ENCODE data around the gene SRRM5.

SRRM5 gene

DNA sequence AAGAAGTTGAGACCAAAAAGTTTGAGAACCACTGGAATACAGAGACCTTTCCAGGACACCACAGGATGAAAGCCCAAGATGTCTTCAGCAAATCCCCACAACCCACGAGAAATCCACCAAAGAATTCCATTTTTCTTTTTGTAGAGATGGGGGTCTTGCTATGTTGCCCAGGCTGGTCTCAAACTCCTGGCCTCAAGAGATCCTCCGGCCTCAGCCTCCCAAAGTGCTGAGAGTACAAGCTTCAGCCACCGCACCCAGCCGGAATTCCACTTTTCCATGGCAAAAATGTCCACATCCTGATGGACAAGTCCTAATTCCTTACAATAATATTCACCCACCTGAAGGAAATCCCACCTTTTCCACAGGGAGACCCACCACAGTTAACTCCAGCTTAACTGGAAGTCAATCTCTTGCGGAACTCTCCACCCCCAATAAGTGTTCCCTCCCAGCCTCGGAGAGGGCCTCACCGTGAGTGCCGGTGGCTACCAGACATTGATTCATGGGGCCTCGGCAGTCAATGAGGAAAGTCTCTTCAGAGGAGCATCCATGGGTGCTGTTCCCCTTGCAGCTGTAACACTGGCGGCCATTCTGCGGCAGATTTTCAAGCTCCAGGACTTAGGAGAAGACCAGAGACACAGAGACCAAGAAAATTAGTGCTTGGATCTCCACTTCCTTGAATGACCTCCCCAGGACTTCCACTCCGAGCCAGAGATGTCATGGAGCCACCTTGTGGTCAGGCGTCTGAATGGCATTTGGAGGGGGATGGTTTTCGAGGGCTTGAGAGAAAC lies 40.1 kb downstream of the SRRM5 start:
- no peak overlapping the region for H4K91ac ChIP-seq (ENCODE audit: low read depth, low read length, poor library complexity)
- no peak overlapping the region for H3K4ac ChIP-seq (ENCODE audit: low read length)
- no peak for DNase-seq (ENCODE audit: low spot score)
- H2AK5ac ChIP-seq (ENCODE audit: low read depth, low read length) = peak overlapping the region; percentile 54
- no peaks in the 10 kb centered on the region for H3K27me3 ChIP-seq (ENCODE audit: control insufficient read depth in 3 of 3, insufficient read depth in 3 of 3, low read depth in 1 of 3, low read length in 3 of 3)
- H3K4me1 ChIP-seq (ENCODE audit: control insufficient read depth in 2 of 2, insufficient read depth in 1 of 2, low read depth in 1 of 2, low read length in 2 of 2) = peaks cover 0 to 2% of the 10 kb centered on the region in 2 donors
- no peak overlapping the region for H3K9ac ChIP-seq (ENCODE audit: low read depth, low read length, poor library complexity)
- H3K9me3 ChIP-seq (replicated peaks in 1 of 2; ENCODE audit: control insufficient read depth in 2 of 2, insufficient read depth in 1 of 2, low read depth in 1 of 2, low read length in 2 of 2) = peaks cover 0 to 5% of the 10 kb centered on the region in 2 donors
- WGBS, 2 donors (ENCODE audit: extremely low coverage in 2 of 2, insufficient read length in 2 of 2, insufficient replicate concordance in 1 of 2) = no CpG with 5 or more reads among the region's 14 CpGs
- no peak overlapping the region for H3K4me3 ChIP-seq (ENCODE audit: low read length in 2 of 2)
- H3K14ac ChIP-seq (ENCODE audit: low read length) = no peak overlapping the region
- H3K79me1 ChIP-seq (ENCODE audit: low read depth, low read length) = no peaks in the 10 kb centered on the region
- no peak overlapping the region for H3K23ac ChIP-seq (ENCODE audit: low read depth, low read length, poor library complexity)
- H3K27ac ChIP-seq (replicated peaks; ENCODE audit: low read length) = no peak overlapping the region
- peak overlapping the region; percentile 92 for H4K8ac ChIP-seq (ENCODE audit: low read depth, low read length)
- peak overlapping the region; percentile 93 for H2AFZ ChIP-seq (ENCODE audit: low read length)
- no peak overlapping the region for H2BK12ac ChIP-seq (ENCODE audit: low read length)
- no peak overlapping the region for H2BK5ac ChIP-seq (ENCODE audit: low read length)
- no peak overlapping the region for H3K18ac ChIP-seq (ENCODE audit: low read length)
- peaks cover 17 to 19% of the 10 kb centered on the region in 2 donors for H3K36me3 ChIP-seq (replicated peaks in 1 of 2; ENCODE audit: control insufficient read depth in 2 of 2, insufficient read depth in 2 of 2, low read length in 2 of 2)
- H2BK15ac ChIP-seq (ENCODE audit: low read length) = no peak overlapping the region
- H3K4me2 ChIP-seq (ENCODE audit: insufficient read depth, low read length, poor library complexity, severe bottlenecking) = no peak overlapping the region
- H2BK120ac ChIP-seq (ENCODE audit: low read depth, low read length) = no peak overlapping the region

DNA sequence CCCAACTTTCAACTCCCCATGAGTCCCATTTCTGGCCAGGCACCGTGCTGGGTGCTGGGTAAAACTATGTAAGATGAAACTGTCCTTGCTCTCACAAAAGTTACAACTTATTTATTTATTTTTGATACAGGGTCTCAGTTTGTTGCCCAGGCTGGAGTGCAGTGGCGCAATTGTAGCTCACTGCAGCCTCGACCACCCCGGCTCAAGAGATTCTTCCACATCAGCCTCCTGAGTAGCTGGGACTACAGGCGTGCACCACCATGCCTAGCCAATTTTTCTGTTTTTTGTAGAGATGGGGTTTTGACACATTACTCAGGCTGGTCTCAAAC lies 40.6 kb downstream of the SRRM5 start:
- no CpG with 5 or more reads among the region's 5 CpGs for WGBS, 2 donors (ENCODE audit: extremely low coverage in 2 of 2, insufficient read length in 2 of 2, insufficient replicate concordance in 1 of 2)
- no peak overlapping the region for H2AK5ac ChIP-seq (ENCODE audit: low read depth, low read length)
- peaks cover 0 to 2% of the 10 kb centered on the region in 2 donors for H3K4me1 ChIP-seq (ENCODE audit: control insufficient read depth in 2 of 2, insufficient read depth in 1 of 2, low read depth in 1 of 2, low read length in 2 of 2)
- H3K27ac ChIP-seq (replicated peaks; ENCODE audit: low read length) = no peak overlapping the region
- H2BK12ac ChIP-seq (ENCODE audit: low read length) = no peak overlapping the region
- no peak overlapping the region for H4K91ac ChIP-seq (ENCODE audit: low read depth, low read length, poor library complexity)
- H3K4me2 ChIP-seq (ENCODE audit: insufficient read depth, low read length, poor library complexity, severe bottlenecking) = no peak overlapping the region
- H3K79me1 ChIP-seq (ENCODE audit: low read depth, low read length) = no peaks in the 10 kb centered on the region
- no peak overlapping the region for H3K4me3 ChIP-seq (ENCODE audit: low read length in 2 of 2)
- H3K27me3 ChIP-seq (ENCODE audit: control insufficient read depth in 3 of 3, insufficient read depth in 3 of 3, low read depth in 1 of 3, low read length in 3 of 3) = no peaks in the 10 kb centered on the region
- H3K9me3 ChIP-seq (replicated peaks in 1 of 2; ENCODE audit: control insufficient read depth in 2 of 2, insufficient read depth in 1 of 2, low read depth in 1 of 2, low read length in 2 of 2) = peaks cover 0 to 3% of the 10 kb centered on the region in 2 donors
- no peak overlapping the region for H3K18ac ChIP-seq (ENCODE audit: low read length)
- DNase-seq (ENCODE audit: low spot score) = no peak
- peak overlapping the region; percentile 93 for H2AFZ ChIP-seq (ENCODE audit: low read length)
- no peak overlapping the region for H2BK15ac ChIP-seq (ENCODE audit: low read length)
- no peak overlapping the region for H3K4ac ChIP-seq (ENCODE audit: low read length)
- H4K8ac ChIP-seq (ENCODE audit: low read depth, low read length) = no peak overlapping the region
- H2BK120ac ChIP-seq (ENCODE audit: low read depth, low read length) = no peak overlapping the region
- no peak overlapping the region for H2BK5ac ChIP-seq (ENCODE audit: low read length)
- peaks cover 17 to 19% of the 10 kb centered on the region in 2 donors for H3K36me3 ChIP-seq (replicated peaks in 1 of 2; ENCODE audit: control insufficient read depth in 2 of 2, insufficient read depth in 2 of 2, low read length in 2 of 2)
- no peak overlapping the region for H3K23ac ChIP-seq (ENCODE audit: low read depth, low read length, poor library complexity)
- no peak overlapping the region for H3K14ac ChIP-seq (ENCODE audit: low read length)
- H3K9ac ChIP-seq (ENCODE audit: low read depth, low read length, poor library complexity) = no peak overlapping the region

DNA sequence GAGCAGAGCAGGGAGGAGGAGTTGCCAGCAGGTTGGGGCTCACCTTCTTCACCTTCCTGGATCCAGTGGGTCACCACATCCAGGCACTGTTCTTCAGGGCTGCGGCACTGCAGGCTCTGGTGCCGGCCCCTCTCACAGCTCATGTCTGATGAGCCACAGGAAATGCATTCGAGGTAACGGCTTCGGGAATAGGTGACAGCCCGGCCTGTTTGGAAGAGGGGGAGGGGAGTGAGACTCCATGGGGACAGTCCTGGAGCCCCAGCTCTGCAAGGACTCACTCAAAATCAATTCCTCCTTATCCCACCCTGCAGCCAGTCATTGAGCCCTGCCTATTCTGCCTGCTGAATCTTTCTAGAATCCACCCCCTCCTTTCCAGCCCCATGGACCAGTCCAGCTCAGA lies 44.5 kb downstream of the SRRM5 start:
- Histone ChIP-seq H3K23ac (ENCODE audit: low read depth, low read length, poor library complexity) (no peak overlapping the region), H3K36me3 (replicated peaks in 1 of 2; ENCODE audit: control insufficient read depth in 2 of 2, insufficient read depth in 2 of 2, low read length in 2 of 2) (peaks cover 15 to 22% of the 10 kb centered on the region in 2 donors), H2BK15ac (ENCODE audit: low read length) (no peak overlapping the region), H3K9ac (ENCODE audit: low read depth, low read length, poor library complexity) (no peak overlapping the region), H2AK5ac (ENCODE audit: low read depth, low read length) (no peak overlapping the region), H3K4me3 (ENCODE audit: low read length in 2 of 2) (no peak overlapping the region), H4K8ac (ENCODE audit: low read depth, low read length) (no peak overlapping the region), H3K18ac (ENCODE audit: low read length) (no peak overlapping the region), H3K4me2 (ENCODE audit: insufficient read depth, low read length, poor library complexity, severe bottlenecking) (no peak overlapping the region), H2BK5ac (ENCODE audit: low read length) (no peak overlapping the region), H2AFZ (ENCODE audit: low read length) (no peak overlapping the region), H3K27ac (replicated peaks; ENCODE audit: low read length) (no peak overlapping the region), H2BK120ac (ENCODE audit: low read depth, low read length) (no peak overlapping the region), H3K27me3 (ENCODE audit: control insufficient read depth in 3 of 3, insufficient read depth in 3 of 3, low read depth in 1 of 3, low read length in 3 of 3) (no peaks in the 10 kb centered on the region), H3K4ac (ENCODE audit: low read length) (no peak overlapping the region), H3K9me3 (replicated peaks in 1 of 2; ENCODE audit: control insufficient read depth in 2 of 2, insufficient read depth in 1 of 2, low read depth in 1 of 2, low read length in 2 of 2) (peaks cover 3 to 5% of the 10 kb centered on the region in 2 donors), H2BK12ac (ENCODE audit: low read length) (no peak overlapping the region), H3K79me1 (ENCODE audit: low read depth, low read length) (no peaks in the 10 kb centered on the region), H3K4me1 (ENCODE audit: control insufficient read depth in 2 of 2, insufficient read depth in 1 of 2, low read depth in 1 of 2, low read length in 2 of 2) (peaks cover 0 to 2% of the 10 kb centered on the region in 2 donors), H3K14ac (ENCODE audit: low read length) (no peak overlapping the region), H4K91ac (ENCODE audit: low read depth, low read length, poor library complexity) (no peak overlapping the region)
- no peak for DNase-seq (ENCODE audit: low spot score)
- WGBS, 2 donors (ENCODE audit: extremely low coverage in 2 of 2, insufficient read length in 2 of 2, insufficient replicate concordance in 1 of 2) = no CpG with 5 or more reads among the region's 6 CpGs

DNA sequence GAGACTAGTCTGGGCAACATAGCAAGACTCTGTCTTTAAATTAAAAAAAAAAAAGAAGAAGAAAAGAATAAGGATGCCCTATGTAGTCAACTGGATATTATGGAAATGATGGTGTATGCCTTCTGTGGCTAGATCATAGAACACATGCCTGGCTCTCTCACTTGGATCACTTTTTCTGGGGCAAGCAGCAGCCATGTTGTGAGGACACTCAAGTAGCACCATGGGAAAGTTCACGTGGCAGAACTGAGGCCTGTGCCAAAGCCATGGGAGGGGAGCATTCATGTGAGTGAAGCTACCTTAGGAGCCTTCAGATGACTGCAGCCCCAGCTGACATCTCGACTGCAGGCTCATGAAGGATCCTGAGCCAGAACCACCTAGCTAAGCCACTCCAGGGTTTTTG lies 46.1 kb downstream of the SRRM5 start:
- Histone ChIP-seq H2BK5ac (ENCODE audit: low read length) (no peak overlapping the region), H3K79me1 (ENCODE audit: low read depth, low read length) (no peaks in the 10 kb centered on the region), H3K27ac (replicated peaks; ENCODE audit: low read length) (no peak overlapping the region), H3K9me3 (replicated peaks in 1 of 2; ENCODE audit: control insufficient read depth in 2 of 2, insufficient read depth in 1 of 2, low read depth in 1 of 2, low read length in 2 of 2) (peaks cover 3 to 5% of the 10 kb centered on the region in 2 donors), H2AFZ (ENCODE audit: low read length) (no peak overlapping the region), H2BK12ac (ENCODE audit: low read length) (no peak overlapping the region), H3K4ac (ENCODE audit: low read length) (no peak overlapping the region), H4K91ac (ENCODE audit: low read depth, low read length, poor library complexity) (no peak overlapping the region), H3K36me3 (replicated peaks in 1 of 2; ENCODE audit: control insufficient read depth in 2 of 2, insufficient read depth in 2 of 2, low read length in 2 of 2) (peaks cover 13 to 17% of the 10 kb centered on the region in 2 donors), H4K8ac (ENCODE audit: low read depth, low read length) (no peak overlapping the region), H3K18ac (ENCODE audit: low read length) (no peak overlapping the region), H2AK5ac (ENCODE audit: low read depth, low read length) (no peak overlapping the region), H3K27me3 (ENCODE audit: control insufficient read depth in 3 of 3, insufficient read depth in 3 of 3, low read depth in 1 of 3, low read length in 3 of 3) (no peaks in the 10 kb centered on the region), H3K14ac (ENCODE audit: low read length) (no peak overlapping the region), H2BK120ac (ENCODE audit: low read depth, low read length) (no peak overlapping the region), H3K4me2 (ENCODE audit: insufficient read depth, low read length, poor library complexity, severe bottlenecking) (no peak overlapping the region), H3K4me3 (ENCODE audit: low read length in 2 of 2) (peak overlapping the region in 1 of 2 donors; percentile 42), H3K4me1 (ENCODE audit: control insufficient read depth in 2 of 2, insufficient read depth in 1 of 2, low read depth in 1 of 2, low read length in 2 of 2) (no peaks in the 10 kb centered on the region), H3K23ac (ENCODE audit: low read depth, low read length, poor library complexity) (no peak overlapping the region), H3K9ac (ENCODE audit: low read depth, low read length, poor library complexity) (no peak overlapping the region), H2BK15ac (ENCODE audit: low read length) (no peak overlapping the region)
- no CpG with 5 or more reads among the region's 2 CpGs for WGBS, 2 donors (ENCODE audit: extremely low coverage in 2 of 2, insufficient read length in 2 of 2, insufficient replicate concordance in 1 of 2)
- no peak for DNase-seq (ENCODE audit: low spot score)

Measured in neuronal stem cell (in vitro differentiated cells).